DND-41 (cell line): Measurements from ENCODE around the gene MFAP3L.

ENCODE experiments used
- ATAC-seq: fragments of 200-7000 bp; cut with Tn5 transposase; 3 replicates; pipeline ENCODE4 v1.9.1; 2021; ENCODE audit warnings: low read depth; ENCODE audit not compliant: insufficient read depth
- DNase-seq: peaks from one replicate; pipeline ENCODE4 v3.0.0-alpha.2; 2020
- H2AFZ ChIP-seq: 2 replicates; pipeline ENCODE4 v1.6.0; 2012; ENCODE audit warnings: low read depth, low read length
- H3K27ac ChIP-seq: 2 replicates; pipeline ENCODE4 v1.5.1; 2012; ENCODE audit warnings: low read length, inconsistent platforms
- H3K27me3 ChIP-seq: fragments of 200-600 bp; sonication (generic); 2 replicates; pipeline ENCODE4 v1.6.0; 2012; ENCODE audit warnings: low read length, mild to moderate bottlenecking, inconsistent platforms; ENCODE audit not compliant: insufficient read depth, poor library complexity
- H3K36me3 ChIP-seq: 2 replicates; pipeline ENCODE4 v1.5.1; 2012; ENCODE audit warnings: low read length, inconsistent platforms; ENCODE audit not compliant: insufficient read depth
- H3K4me1 ChIP-seq: 2 replicates; pipeline ENCODE4 v1.5.1; 2012; ENCODE audit warnings: mild to moderate bottlenecking, low read length; ENCODE audit not compliant: insufficient read depth
- H3K4me2 ChIP-seq: 2 replicates; pipeline ENCODE4 v1.6.0; 2012; ENCODE audit warnings: mild to moderate bottlenecking, moderate library complexity, low read length, inconsistent platforms; ENCODE audit not compliant: insufficient read depth
- H3K4me3 ChIP-seq, 2 experiments: fragments of 200-600 bp in 1 of 2; shearing (Covaris generic) in 1 of 2; 2 replicates each; pipeline ENCODE4 v1.5.1; 2012 to 2016; ENCODE audit warnings: inconsistent platforms in 2 of 2, low read length in 2 of 2, mild to moderate bottlenecking in 2 of 2, low read depth in 1 of 2, moderate library complexity in 1 of 2
- H3K79me2 ChIP-seq: 2 replicates; pipeline ENCODE4 v1.6.0; 2012; ENCODE audit warnings: low read length, inconsistent platforms; ENCODE audit not compliant: insufficient read depth
- H3K9ac ChIP-seq: 2 replicates; pipeline ENCODE4 v1.6.0; 2012; ENCODE audit warnings: low read depth, mild to moderate bottlenecking, inconsistent platforms, low read length, moderate library complexity
- H3K9me3 ChIP-seq: 2 replicates; pipeline ENCODE4 v1.5.1; 2012; ENCODE audit warnings: low read length, moderate library complexity, mild to moderate bottlenecking, inconsistent platforms; ENCODE audit not compliant: insufficient read depth, severe bottlenecking
- H4K20me1 ChIP-seq: 2 replicates; pipeline ENCODE4 v1.6.0; 2012; ENCODE audit warnings: low read length; ENCODE audit not compliant: insufficient read depth
- CTCF ChIP-seq: IDR thresholded peaks from 2 replicates; pipeline ENCODE4 v1.5.1; 2012; ENCODE audit warnings: borderline replicate concordance, low read length, moderate library complexity, mild to moderate bottlenecking; ENCODE audit not compliant: poor library complexity, severe bottlenecking; ENCODE audit errors: extremely low read depth
- EZH2 ChIP-seq: IDR thresholded peaks from 3 replicates; pipeline ENCODE4 v1.6.1; 2012; ENCODE audit warnings: borderline replicate concordance, low read depth, mild to moderate bottlenecking, moderate library complexity, low read length, inconsistent platforms; ENCODE audit not compliant: severe bottlenecking

Gene MFAP3L

GRCh38 chr4:170030121-170030520 is 3.9 kb upstream of the MFAP3L start:
- Histone ChIP-seq H3K4me2 (no peak overlapping the region), H3K4me1 (no peaks in the 10 kb centered on the region), H2AFZ (no peak overlapping the region), H3K27ac (no peak overlapping the region), H3K9ac (no peak overlapping the region), H3K9me3 (no peaks in the 10 kb centered on the region), H3K79me2 (no peaks in the 10 kb centered on the region), H3K27me3 (no peaks in the 10 kb centered on the region), H3K4me3 (no peak overlapping the region), H4K20me1 (no peaks in the 10 kb centered on the region), H3K36me3 (no peaks in the 10 kb centered on the region)
- no peak for ATAC-seq
- TF ChIP-seq EZH2 (no peak), CTCF (no peak)
- DNase-seq, result no peak

- DNase-seq (no peak), ATAC-seq (no peak)
- H3K9me3 ChIP-seq, result no peaks in the 10 kb centered on the region
- no peak overlapping the region for H3K4me3 ChIP-seq
- H3K79me2 ChIP-seq, result no peaks in the 10 kb centered on the region
- no peak for TF ChIP-seq CTCF
- no peak for TF ChIP-seq EZH2
- no peaks in the 10 kb centered on the region for H3K27me3 ChIP-seq
- H3K9ac ChIP-seq, result no peak overlapping the region
- H3K36me3 ChIP-seq, result no peaks in the 10 kb centered on the region
- H3K4me2 ChIP-seq, result no peak overlapping the region
- no peaks in the 10 kb centered on the region for H4K20me1 ChIP-seq
- no peak overlapping the region for H3K27ac ChIP-seq
- no peaks in the 10 kb centered on the region for H3K4me1 ChIP-seq
- no peak overlapping the region for H2AFZ ChIP-seq
Measured at GRCh38 chr4:170027181-170027829, 1.1 kb upstream of the MFAP3L start.

- Histone ChIP-seq H3K9me3 (no peaks in the 10 kb centered on the region), H2AFZ (no peak overlapping the region), H3K79me2 (no peaks in the 10 kb centered on the region), H3K9ac (no peak overlapping the region), H3K27me3 (no peaks in the 10 kb centered on the region), H3K27ac (no peak overlapping the region), H4K20me1 (no peaks in the 10 kb centered on the region), H3K36me3 (no peaks in the 10 kb centered on the region), H3K4me1 (no peaks in the 10 kb centered on the region), H3K4me2 (no peak overlapping the region), H3K4me3 (no peak overlapping the region)
- TF ChIP-seq EZH2, result no peak
- TF ChIP-seq CTCF, result no peak
- ATAC-seq, result no peak
- DNase-seq, result no peak
Measured at GRCh38 chr4:170025523-170026252, 507 bp downstream of the MFAP3L start.
